NCI-H1105 treated with DMSO at 0.1 percent for 48 hours (cell line): Measurements from ENCODE around the gene FOSL1.
A peak's percentile ranks its signal among the peaks of the same experiment; 100 is the strongest.

ENCODE experiments used
- DNase-seq: peaks from one replicate; lab custom pipeline; 2025; lab: John Stamatoyannopoulos, UW

FOSL1 gene

DNA sequence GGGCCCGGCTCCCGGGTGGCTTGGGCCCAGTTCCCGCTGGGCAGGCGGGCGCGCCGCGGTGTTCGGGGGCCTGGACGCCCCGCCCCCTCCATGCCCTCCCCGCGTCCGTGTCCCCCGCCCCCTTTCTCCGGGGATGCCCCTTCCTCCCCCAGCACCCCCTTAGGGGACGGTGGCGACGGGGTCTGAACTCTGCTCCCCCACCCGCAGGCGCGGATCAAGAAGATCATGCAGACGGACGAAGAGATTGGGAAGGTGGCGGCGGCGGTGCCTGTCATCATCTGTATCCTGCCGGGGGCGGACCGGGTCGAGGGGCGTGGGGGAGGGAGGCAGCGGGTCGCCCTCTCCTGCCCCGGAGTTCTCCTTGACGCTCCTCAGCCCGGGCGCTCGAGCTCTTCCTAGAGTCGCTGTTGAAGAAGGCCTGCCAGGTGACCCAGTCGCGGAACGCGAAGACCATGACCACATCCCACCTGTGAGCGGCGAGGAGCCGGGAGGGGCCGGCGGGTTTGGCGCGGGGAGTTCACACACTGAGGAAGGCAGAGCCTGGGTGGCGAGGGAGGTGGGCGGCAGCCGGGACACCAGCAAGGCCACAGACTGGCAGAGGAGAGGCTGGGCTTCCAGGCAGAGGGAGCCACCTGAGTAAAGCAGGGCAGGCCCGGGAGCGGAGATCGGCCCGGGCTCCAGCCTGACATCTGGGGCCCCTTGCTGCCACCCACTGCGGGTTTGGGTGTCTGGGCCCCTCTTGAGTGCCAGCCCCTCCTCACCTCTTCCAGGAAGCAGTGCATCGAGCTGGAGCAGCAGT, 19.6 kb upstream of the FOSL1 start:
- DNase-seq: no peak

DNA sequence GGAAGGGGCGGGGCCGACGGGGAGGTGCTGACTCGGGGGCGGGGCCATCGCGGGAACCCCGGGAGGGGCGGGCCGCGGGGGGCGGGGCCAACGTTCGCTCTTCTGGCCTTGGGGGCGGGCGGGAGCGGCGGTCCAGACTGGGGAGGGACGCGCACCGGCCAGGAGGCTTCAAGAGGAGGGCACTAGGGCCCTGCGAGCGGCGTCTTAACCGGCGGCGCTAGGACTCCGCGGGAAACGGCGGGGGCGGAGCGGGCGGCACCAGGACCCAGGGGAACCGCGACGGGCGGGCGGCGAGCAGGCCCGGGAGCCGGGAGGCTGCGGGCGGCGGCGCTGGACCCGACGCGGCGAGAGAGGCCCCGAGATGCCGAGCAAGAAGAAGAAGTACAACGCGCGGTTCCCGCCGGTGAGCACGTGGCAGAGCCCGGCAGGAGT, 19.0 kb upstream of the FOSL1 start, which contains the start of gene DRAP1:
Gene DRAP1 (plus strand): TSS at position 286 of the 432 bp plus-strand sequence. CDS start 76 bp downstream, at position 362.
- DNase-seq: peak; percentile 97

DNA sequence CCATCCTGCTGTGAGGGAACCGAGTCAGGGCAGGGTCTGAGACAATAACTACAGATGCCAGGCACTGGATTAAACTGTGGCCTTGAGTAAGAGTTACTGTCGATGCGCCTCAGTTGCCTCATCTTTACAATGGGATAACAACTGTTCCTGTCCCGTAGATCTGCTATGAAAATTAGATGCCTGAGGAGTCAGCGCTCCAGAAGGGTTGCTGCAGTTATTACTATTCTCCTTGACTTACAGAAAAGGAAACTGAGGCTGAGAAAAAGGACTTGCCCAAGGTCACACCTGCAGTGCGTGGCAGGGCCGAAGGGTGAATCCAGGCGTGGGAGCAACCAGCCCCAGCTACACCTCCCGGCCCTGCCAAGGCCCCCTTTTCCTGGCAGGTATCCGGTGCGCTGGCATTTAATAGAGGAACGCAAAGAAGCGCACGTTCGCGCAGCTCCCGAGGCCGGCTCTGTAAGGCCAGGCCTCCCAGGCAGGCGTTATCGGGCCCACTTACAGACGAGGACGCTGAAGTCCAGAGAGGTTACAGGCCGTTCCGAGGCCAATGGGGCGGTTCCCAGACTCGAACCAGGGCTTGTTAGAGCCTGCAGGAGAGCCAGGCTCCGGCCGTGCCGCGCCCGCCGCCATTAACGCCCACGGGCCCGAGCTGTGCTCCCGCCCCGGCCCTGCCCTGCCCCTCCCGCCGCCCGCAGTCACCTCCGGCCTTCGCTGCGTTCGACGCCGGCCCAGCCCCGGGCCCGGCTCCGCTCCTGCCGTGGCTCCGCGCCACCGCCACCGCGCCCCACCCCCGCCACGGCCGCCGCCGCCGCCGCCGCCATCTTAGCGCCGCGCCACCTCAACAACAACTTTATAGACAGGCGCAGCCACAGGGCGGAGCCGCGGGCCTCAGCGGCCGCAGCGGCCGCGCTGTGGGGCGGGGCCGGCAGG, 18.3 kb upstream of the FOSL1 start, which contains the start of gene C11orf68:
Gene C11orf68 (minus strand): TSS at position 852 of the 930 bp plus-strand sequence. CDS start 31 bp downstream, at position 821.
- peak; percentile 42 for DNase-seq

DNA sequence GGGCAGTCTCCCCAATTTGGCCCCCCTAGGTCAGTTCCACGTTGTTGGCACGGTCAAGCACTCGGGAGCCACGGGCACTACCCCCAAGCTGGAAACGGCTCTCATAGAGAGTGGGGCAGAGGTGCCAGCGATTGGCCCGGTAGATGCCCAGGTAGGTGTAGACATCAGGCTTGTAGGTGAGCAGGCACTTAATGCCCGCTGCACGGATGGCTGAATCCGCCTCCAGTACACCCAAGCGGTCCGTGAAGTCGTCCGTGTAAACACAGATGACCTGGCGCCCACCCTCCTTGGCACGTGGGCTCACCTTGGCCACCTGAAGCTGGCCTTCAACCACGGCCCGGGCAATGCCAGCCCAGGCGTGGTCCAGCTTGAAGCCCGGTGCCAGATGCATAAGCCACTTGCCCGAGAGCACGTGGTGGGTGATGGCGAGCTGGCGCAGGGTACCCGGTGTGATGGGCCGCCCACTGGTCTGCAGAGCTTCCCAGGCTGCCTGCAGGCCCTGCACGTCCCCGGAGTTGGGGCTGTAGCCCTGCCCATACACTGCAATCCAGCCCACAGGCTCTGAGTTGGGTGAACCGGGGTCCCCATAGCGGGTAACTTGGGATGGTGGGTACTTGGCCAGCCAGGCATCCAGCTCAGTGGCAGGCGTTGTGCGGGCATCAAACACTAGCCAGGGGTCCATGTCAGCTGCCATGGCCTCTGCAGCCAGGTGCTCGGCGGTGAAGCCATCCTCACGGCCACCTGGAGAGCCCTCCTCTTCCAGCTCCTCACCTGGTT, 17.4 kb upstream of the FOSL1 start:
- no peak for DNase-seq

DNA sequence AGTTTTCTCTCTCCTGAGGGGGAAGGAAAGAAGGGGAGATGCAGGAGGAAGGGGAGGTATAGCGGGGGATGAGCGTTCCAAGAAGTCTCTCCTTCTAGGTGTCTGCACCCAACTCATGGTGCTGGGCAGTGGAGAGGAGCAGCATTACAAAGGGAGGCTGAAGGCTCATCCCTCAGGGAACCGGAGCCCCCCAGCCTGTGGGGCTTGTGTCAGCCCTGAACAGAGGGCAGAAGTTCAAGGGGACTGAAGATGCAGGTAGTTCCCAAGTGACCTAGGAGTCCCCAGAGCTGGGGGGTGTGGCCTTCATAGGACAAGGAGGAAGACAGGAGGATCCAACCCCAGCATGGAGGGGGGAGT, 16.9 kb upstream of the FOSL1 start:
- no peak for DNase-seq

DNA sequence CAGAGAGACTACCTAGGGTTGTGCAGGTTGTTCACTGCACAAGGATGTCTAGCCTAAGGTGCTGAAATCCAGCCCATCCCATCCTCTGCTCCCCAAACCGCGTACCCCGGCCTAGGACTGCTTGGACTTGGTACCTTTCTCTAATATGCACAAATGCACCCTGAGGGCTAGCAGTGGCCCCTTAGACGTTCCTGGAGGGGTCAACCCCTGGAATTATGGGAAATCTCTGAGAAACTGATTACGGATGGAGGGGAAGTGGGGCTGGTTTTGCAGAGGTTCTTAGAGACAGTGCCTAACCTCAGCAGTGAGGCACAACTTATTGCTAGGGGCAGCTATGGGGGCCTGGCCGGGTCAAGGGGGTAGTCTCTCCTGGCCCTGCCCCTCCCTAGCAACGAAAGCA, 16.2 kb upstream of the FOSL1 start:
- no peak for DNase-seq

DNA sequence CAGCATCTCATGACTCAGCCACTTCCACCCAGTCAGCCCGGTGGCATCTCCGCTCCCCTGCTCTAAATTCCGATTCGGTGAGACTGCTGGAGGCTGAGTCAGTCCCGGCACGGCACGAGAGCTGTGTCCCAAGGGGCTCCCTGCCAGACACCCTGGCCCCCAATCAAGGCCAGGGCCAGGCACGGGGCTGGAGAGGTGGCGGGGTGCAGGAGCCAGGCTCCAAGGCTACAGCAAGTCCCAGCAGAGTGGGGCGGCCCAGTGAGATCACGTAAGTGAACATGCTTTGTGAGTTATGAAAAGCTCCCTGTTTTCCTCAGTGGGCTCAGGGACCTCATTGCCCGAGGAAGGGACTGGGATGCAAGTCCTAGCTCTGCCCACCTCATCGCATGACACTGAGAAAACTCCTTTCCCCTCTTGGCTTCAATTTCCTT, 15.6 kb upstream of the FOSL1 start:
- DNase-seq: no peak

DNA sequence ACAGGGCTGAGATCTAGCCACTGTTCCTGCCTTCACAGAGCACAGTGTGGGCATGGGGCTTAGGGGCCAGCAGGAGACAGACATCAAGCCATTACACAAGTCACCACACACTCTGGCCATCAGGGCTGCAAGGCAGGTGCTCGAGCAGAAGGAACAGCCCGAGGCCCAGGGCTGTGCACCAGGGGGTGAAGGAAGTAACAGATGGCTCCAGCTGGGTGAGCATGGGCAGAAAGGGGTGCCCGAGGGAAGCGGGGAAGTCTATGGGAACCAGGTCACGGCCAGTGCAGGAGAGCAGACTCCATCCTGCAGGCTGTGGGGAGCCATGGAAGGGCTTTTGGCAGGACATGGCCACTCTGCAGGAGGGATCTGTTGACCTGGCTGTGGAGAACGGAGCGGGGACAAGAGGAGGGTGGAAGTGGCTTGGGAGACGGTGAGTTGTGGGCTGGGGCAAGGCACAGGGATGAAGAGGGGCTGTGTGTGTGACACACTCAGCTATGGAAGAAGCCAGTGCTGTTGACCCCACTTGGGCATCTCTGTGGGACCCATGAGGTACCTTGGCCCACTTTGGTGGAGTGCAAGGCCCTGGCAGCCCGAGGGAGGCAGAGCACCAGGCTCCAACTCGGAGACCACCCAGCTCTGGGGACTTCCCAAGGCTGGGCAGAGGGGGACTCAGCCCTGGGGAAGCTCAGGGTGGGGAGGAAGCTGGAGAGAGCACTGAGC, 15.1 kb upstream of the FOSL1 start:
- no peak for DNase-seq

- no peak for DNase-seq
These were observed 12.7 kb upstream of the FOSL1 start for GRCh38 chr11:65912845-65913244.

GRCh38 chr11:65911682-65912568, 11.7 kb upstream of the FOSL1 start:
- DNase-seq: peak; percentile 61

GRCh38 chr11:65907878-65908277, 7.7 kb upstream of the FOSL1 start:
- DNase-seq: no peak

DNA sequence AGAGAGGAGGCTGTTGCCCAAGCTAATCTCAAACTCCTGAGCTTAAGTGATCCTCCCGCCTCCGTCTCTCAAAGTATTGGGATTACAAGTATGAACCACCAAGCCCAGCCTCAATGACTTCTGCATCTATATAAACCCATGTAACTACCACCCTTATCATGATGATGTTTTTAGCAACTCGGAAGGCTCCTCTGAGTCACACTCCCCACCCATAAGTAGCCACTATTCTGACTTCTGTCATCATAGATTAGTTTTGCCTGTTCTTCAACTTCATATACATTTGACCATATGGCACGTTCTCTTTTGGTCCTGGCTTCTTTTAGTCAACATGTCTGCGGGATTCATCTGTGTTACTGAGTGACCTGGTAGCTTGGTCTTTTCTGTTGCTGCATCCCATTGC, 6.4 kb upstream of the FOSL1 start:
- no peak for DNase-seq

- no peak for DNase-seq
These were observed 3.5 kb upstream of the FOSL1 start for GRCh38 chr11:65903715-65904114.

- no peak for DNase-seq
These were observed 2.9 kb upstream of the FOSL1 start for GRCh38 chr11:65903068-65903481.

- DNase-seq: no peak
These were observed 652 bp upstream of the FOSL1 start for GRCh38 chr11:65900899-65901180.

DNA sequence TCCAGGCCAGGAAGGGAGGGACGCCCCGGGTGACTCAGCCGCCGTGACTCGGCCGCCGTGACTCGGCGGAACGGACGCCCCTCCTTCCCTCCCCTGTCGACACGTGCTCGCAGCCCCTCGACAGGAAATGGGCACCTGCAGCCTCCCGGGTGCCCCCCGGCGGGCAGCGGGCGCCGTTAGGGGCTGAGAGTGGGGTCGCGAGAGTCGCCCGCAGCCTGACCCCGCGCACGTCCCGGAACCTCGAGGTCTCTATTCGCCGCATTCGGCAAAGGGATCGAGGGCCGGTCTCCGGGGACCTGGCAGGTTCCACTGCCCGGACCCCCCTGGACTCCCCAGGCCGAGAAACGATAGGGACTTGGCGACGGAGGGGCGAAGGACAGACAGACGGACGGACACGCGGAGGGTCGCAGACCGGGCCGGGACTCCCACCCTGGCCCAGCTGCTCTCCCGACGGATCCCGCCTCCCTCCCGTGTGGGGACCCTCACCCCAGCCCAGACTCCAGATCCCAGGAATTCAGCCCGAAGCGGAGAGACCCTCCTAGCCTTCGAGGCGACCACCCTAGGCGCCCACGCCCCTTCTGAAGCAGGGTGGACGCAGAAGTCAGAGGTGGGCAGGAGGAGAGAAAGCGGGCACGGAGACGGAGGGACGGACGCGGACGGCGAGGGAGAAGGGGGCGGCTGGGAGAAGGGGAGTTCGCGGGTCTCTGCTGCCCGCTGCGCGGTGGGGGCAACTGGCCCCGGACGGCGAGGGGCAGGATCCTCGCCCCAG, 648 bp downstream of the FOSL1 start:
- no peak for DNase-seq

DNA sequence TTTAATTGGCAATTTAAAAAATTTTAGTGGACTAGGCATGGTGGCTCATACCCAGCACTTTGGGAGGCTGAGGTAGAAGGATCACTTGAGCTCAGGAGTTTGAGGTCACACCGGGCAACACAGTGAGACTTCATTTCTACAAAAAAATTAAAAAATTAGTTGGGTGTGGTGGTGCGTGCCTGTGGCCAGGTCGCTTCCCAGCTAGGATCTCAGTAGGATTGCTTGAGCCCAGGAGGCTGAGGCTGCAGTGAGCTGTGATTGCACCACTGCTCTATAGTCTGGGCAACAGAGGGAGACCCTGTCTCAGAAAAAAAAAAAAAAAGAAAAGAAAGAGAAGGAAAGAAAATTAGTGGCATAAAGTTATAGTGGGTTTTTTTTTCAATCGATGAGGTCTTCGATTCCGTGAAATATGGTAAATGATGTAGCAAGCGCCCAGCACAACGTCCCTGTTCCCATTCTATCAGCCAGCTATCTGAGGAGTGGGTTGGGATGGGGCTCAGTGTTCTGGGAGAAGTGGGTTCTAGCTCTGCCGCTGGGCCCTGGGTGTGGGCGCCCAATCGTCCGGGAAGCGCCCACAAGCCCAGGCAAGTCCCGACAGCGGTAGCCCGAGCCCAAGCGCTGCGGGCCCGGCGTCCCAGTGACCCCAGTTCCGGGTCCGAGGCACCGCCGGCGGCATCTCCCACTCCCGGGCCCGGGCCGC, 1.4 kb downstream of the FOSL1 start:
- no peak for DNase-seq

- DNase-seq: no peak
These were observed 3.1 kb downstream of the FOSL1 start for GRCh38 chr11:65897020-65897471.
